Activated CD8-positive, alpha-beta T cell treated with anti-CD3 and anti-CD28 coated beads for 36 hours (primary cell): ENCODE measurements around the gene RLBP1. TPM values are rescaled to one million over a fixed set of nuclear protein-coding genes. Genes with fewer than 3 reads are reported as not detected.

Experiments
- ATAC-seq: fragments of 200-7000 bp; cut with Tn5 transposase; one replicate; pipeline ENCODE4 v1.10.0; 2021; ENCODE audit warnings: mild to moderate bottlenecking, moderate library complexity
- CTCF ChIA-PET: fragments of 350-600 bp; sonication (Branson Sonifier 250); formaldehyde crosslinking; loops from one replicate; lab custom pipeline; 2021; ENCODE audit warnings: antibody characterized with exemption; lab: Charles Lee
- POLR2A ChIA-PET: fragments of 350-600 bp; sonication (Branson Sonifier 250); formaldehyde crosslinking; loops from one replicate; lab custom pipeline; 2021; ENCODE audit warnings: antibody characterized with exemption; lab: Charles Lee
- DNase-seq: peaks from one replicate; pipeline ENCODE4 v3.0.0-alpha.2; 2020
- H3K27ac Mint-ChIP-seq: one replicate; pipeline ENCODE4 v1.8.0; 2021; ENCODE audit warnings: mild to moderate bottlenecking, mixed read lengths
- H3K27me3 Mint-ChIP-seq: one replicate; pipeline ENCODE4 v1.8.0; 2021; ENCODE audit warnings: mixed read lengths
- H3K36me3 Mint-ChIP-seq: one replicate; pipeline ENCODE4 v1.8.0; 2021; ENCODE audit warnings: low read depth, mixed read lengths
- H3K4me1 Mint-ChIP-seq: one replicate; pipeline ENCODE4 v1.8.0; 2021; ENCODE audit warnings: low read depth, mixed read lengths
- H3K4me3 Mint-ChIP-seq: one replicate; pipeline ENCODE4 v1.8.0; 2021; ENCODE audit warnings: mild to moderate bottlenecking, moderate library complexity, mixed read lengths
- H3K9me3 Mint-ChIP-seq: one replicate; pipeline ENCODE4 v1.8.0; 2021; ENCODE audit warnings: mixed read lengths
- CTCF ChIP-seq: fragments of 200-600 bp; IDR thresholded peaks from one replicate; pipeline ENCODE4 v1.8.0; 2022; ENCODE audit warnings: antibody characterized with exemption, mild to moderate bottlenecking
- intact Hi-C: fragments of 100-400 bp; cut with micrococcal nuclease; formaldehyde crosslinking; loops from one replicate; pipeline ENCODE4 v1.10.0; 2022
- total RNA-seq, 2 experiments: library from RNA; stranded (reverse); gene quantifications; one replicate each; pipeline ENCODE4 v1.2.3, GENCODE V29; 2021

RLBP1 gene
- total RNA-seq, 2 experiments from 2014 or later, result not detected

- CTCF ChIA-PET, result interaction anchor here (0.7 to 1.5 kb wide), 4 partner anchors 14 to 24 kb away, joined by 3 to 6 read pairs (median 3); no protein-coding TSS in a partner anchor
These were observed 8.9 kb upstream of the RLBP1 start for GRCh38 chr15:89230277-89230676.

GRCh38 chr15:89227425-89227824 is 6.0 kb upstream of the RLBP1 start:
- peaks cover 4% of the 10 kb centered on the region for H3K27me3 Mint-ChIP-seq
- POLR2A ChIA-PET, result no interaction called here
- intact Hi-C loops, result no loop called here

More at GRCh38 chr15:89230277-89230676, 8.9 kb upstream of the RLBP1 start:
- Mint-ChIP-seq H3K9me3 (no peaks in the 10 kb centered on the region), H3K4me3 (no peak overlapping the region), H3K27ac (no peak overlapping the region), H3K4me1 (peaks cover 5% of the 10 kb centered on the region), H3K36me3 (no peaks in the 10 kb centered on the region), H3K27me3 (peaks cover 13% of the 10 kb centered on the region)
- ATAC-seq, result no peak
- intact Hi-C loops, result no loop called here
- TF ChIP-seq CTCF, result no peak
- DNase-seq, result no peak
- POLR2A ChIA-PET, result interaction anchor here (0.9 kb wide), 1 partner anchor 12 kb away, joined by 3 read pairs; no protein-coding TSS in a partner anchor

GRCh38 chr15:89226359-89227221 is 5.2 kb upstream of the RLBP1 start:
- intact Hi-C loops, result no loop called here
- H3K4me3 Mint-ChIP-seq, result no peak overlapping the region
- no peak overlapping the region for H3K27ac Mint-ChIP-seq
- TF ChIP-seq CTCF, result no peak
- ChIA-PET POLR2A (interaction anchor here (0.8 to 1.0 kb wide), 2 partner anchors 17 to 20 kb away, joined by 3 read pairs; partner anchors contain the start of gene FANCI), CTCF (interaction anchor here (1.7 to 6.1 kb wide), 2 partner anchors 20 kb away, joined by 4 to 42 read pairs; no protein-coding TSS in a partner anchor)
- no peaks in the 10 kb centered on the region for H3K9me3 Mint-ChIP-seq
- no peak for DNase-seq
- no peaks in the 10 kb centered on the region for H3K36me3 Mint-ChIP-seq
- no peak for ATAC-seq
- peaks cover 2% of the 10 kb centered on the region for H3K27me3 Mint-ChIP-seq
- H3K4me1 Mint-ChIP-seq, result peaks cover 5% of the 10 kb centered on the region

More at GRCh38 chr15:89227425-89227824, 6.0 kb upstream of the RLBP1 start:
- DNase-seq (no peak), ATAC-seq (no peak)
- Mint-ChIP-seq H3K36me3 (no peaks in the 10 kb centered on the region), H3K27ac (no peak overlapping the region), H3K9me3 (no peaks in the 10 kb centered on the region), H3K4me1 (peaks cover 5% of the 10 kb centered on the region), H3K4me3 (no peak overlapping the region)
- no peak for TF ChIP-seq CTCF
- CTCF ChIA-PET, result interaction anchor here (6.1 kb wide), 1 partner anchor 21 kb away, joined by 42 read pairs; no protein-coding TSS in a partner anchor

GRCh38 chr15:89225588-89225987 is 4.2 kb upstream of the RLBP1 start:
- H3K27me3 Mint-ChIP-seq, result peaks cover 2% of the 10 kb centered on the region
- DNase-seq (no peak), ATAC-seq (no peak)
- H3K4me3 Mint-ChIP-seq, result no peak overlapping the region
- TF ChIP-seq CTCF, result no peak
- POLR2A ChIA-PET, result no interaction called here
- H3K36me3 Mint-ChIP-seq, result no peaks in the 10 kb centered on the region
- no peaks in the 10 kb centered on the region for H3K9me3 Mint-ChIP-seq
- H3K4me1 Mint-ChIP-seq, result peaks cover 4% of the 10 kb centered on the region
- CTCF ChIA-PET, result interaction anchor here (1.7 to 6.1 kb wide), 2 partner anchors 19 to 21 kb away, joined by 4 to 42 read pairs; no protein-coding TSS in a partner anchor
- no peak overlapping the region for H3K27ac Mint-ChIP-seq
- intact Hi-C loops, result no loop called here

GRCh38 chr15:89218531-89218930 is 2.8 kb downstream of the RLBP1 start:
- H3K36me3 Mint-ChIP-seq, result no peaks in the 10 kb centered on the region
- POLR2A ChIA-PET, result no interaction called here

More at GRCh38 chr15:89218531-89218930, 2.8 kb downstream of the RLBP1 start:
- DNase-seq, result no peak
- CTCF ChIA-PET, result interaction anchor here (7.8 kb wide), 1 partner anchor 12 kb away, joined by 81 read pairs; no protein-coding TSS in a partner anchor
- Mint-ChIP-seq H3K4me1 (no peaks in the 10 kb centered on the region), H3K27me3 (peaks cover 3% of the 10 kb centered on the region), H3K9me3 (no peaks in the 10 kb centered on the region), H3K4me3 (no peak overlapping the region), H3K27ac (no peak overlapping the region)
- intact Hi-C loops, result no loop called here
- ATAC-seq, result no peak
- TF ChIP-seq CTCF, result no peak
